Activated CD4-positive, alpha-beta T cell treated with anti-CD3 and anti-CD28 coated beads for 24 hours (primary cell): ENCODE data around the gene RNASE2.
A peak's percentile ranks its signal among the peaks of the same experiment; 100 is the strongest.
"Not testable (repeated sequence)": the region's sequence is repeated elsewhere in the genome, so short reads cannot be mapped to it uniquely, and the experiment has no call there.

Experiments used
- DNase-seq, 2 donors: peaks; one replicate each; pipeline ENCODE4 v3.0.0-alpha.2; 2020; ENCODE audit warnings: low read depth in 2 of 2

RNASE2 gene

DNA sequence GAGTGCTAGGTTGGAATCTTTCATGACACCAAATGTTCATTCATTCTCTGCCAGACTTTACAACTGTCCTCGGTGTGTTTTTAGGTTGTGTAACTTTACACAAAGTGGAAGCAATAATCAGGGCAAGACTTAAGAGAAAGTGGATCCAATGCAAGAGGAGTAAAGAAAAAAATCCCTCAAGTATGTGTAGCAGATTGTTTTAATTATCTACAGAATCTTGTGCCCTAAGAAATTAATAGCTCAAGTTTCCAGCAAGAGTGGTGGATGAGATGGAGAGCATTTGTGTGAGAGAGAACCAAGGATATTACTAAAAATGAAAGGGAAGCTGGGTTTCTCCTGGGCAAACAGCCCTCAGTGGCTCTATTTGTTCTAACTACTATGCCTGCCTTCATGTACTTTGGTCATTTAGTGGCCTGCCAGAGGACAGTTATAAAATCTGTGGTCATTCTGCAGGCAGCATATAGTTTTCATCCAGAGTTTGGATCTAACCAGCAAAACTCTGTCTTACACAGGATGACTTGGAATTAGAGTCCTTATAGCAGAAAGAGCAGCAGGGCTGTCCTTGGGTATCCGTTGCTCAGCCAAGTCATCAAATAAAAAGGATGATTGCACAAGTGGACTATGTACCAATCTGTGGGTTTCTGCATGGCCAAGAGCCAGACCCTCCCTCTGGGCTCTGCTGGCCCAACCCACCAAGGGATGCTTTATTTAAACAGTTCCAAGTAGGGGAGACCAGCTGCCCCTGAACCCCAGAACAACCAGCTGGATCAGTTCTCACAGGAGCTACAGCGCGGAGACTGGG is at the start of gene RNASE2:
Gene RNASE2, plus strand, starts transcription at position 752 of the 802 bp plus-strand sequence. CDS start 285 bp downstream, outside the sequence.
- DNase-seq, result not testable (repeated sequence)

DNA sequence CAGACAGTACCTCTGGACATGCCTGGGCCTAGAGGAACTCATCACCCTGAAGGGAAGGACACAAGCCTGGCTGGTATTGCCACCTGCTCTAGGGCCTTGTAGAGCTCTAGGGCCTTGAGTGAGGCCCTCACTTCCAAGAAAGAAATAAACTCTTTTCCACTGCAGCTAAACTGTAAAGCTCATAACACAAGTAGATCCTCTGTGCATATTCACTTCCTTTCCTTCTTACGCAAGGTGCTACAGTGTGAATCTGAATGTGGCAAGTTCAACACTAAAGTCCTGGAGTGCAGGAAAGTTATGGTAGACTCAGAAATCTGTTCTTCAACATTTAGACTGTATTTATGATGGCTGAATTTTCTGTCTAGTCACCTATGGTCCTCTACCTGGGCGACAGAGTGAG is 49.6 kb upstream of the RNASE2 start:
- DNase-seq, result no peak

DNA sequence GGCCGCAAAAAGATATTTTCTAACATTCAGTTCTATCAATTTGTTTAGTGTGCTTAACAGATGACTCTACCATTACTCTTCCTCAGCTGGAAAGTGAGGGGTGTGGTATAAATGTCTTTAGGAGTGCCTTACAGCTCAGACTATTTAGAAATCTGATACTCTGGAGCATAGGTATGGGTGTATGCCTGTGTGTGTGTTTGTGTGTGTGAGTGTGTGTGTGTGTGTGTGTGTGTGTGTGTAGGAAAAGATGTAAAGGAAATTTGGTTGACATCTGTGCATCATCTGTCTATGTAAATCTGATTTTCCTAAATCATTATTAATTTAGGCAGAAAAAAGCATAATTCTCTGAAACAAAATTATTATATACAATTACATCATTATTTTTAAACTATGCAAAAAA is 48.1 kb upstream of the RNASE2 start:
- DNase-seq, result no peak

DNA sequence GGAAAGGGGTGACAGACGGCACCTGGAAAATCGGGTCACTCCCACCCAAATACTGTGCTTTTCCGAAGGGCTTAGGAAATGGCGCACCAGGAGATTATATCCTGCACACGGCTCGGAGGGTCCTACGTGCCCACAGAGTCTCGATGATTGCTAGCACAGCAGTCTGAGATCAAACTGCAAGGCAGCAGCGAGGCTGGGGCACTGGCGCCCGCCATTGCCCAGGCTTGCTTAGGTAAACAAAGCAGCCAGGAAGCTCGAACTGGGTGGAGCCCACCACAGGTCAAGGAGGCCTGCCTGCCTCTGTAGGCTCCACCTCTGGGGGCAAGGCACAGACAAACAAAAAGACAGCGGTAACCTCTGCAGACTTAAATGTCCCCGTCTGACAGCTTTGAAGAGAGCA is 44.5 kb upstream of the RNASE2 start:
- not testable (repeated sequence) for DNase-seq

DNA sequence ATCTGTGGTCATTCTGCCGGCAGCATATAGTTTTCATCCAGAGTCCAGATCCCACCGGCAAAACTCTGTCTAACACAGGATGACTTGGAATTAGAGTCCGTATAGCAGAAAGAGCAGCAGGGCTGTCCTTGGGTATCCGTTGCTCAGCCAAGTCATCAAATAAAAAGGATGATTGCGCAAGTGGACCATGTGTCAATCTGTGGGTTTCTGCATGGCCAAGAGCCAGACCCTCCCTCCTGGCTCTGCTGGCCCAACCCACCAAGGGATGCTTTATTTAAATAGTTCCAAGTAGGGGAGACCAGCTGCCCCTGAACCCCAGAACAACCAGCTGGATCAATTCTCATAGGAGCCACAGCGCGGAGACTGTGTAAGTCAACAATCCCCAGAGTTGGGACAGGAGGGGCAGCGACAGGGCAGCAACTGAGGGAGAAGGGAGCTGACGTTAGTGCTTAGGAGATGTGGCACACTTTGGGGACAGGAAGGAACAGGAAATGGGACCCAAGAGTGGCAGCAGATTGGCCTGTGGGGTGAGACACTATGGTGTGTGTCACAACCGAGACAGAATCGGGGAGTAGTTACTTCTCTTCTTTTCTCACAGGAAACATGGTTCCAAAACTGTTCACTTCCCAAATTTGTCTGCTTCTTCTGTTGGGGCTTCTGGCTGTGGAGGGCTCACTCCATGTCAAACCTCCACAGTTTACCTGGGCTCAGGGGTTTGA is 36.1 kb upstream of the RNASE2 start:
- DNase-seq, result not testable (repeated sequence)

DNA sequence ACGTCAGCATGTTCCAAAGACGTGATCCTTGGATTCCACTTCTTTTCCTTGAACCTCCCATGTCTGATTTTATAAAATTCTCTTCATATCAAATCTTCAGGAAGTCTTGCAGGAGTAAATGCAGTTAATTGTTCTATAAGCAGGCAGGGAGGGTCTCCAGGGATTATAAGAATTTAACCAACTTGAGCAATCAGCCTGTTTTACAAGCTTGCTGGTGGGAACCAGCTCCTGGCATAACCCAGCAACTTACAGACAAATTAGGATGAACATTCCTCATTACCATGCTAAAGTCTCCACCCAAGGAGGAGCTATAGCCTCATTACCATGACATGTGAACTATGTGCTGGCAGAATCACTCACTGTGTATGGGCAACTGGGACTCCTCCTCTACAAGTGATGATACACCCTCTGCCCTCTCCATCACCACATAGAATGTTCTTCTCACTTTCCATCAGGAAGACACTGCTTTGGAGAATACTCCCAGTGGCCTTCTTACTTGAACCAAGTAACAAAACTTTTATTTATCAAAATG is 31.5 kb upstream of the RNASE2 start:
- DNase-seq, result not testable (repeated sequence)

DNA sequence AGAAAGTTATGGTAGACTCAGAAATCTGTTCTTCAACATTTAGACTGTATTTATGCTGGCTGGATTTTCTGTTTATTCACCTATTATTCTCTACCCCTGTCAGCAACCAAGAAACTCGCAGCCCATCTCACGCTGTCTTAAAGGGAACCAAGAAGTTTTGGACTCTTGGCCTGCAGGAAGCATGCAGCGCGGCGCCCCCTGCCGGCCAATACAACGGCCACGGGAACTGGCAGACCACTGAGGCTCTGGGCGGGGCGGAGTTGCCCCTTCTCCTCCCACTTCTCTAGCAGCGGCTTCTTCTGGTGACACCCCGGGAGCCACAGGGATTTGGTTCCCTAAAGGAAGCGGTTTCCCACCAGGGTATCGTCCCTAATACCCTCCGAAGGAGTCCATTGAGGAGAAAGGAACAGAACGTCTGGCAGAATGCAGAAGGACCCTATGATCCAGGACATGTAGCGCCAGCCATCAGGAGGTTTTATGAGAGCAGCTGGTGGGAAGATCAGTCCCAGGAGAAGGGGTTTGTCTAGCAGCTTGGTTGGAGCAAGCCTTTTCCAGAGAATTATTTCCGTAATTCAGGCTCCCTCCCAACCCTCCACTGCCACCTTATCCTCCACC is 21.0 kb upstream of the RNASE2 start:
- peak; percentile 4 to 37 for DNase-seq

DNA sequence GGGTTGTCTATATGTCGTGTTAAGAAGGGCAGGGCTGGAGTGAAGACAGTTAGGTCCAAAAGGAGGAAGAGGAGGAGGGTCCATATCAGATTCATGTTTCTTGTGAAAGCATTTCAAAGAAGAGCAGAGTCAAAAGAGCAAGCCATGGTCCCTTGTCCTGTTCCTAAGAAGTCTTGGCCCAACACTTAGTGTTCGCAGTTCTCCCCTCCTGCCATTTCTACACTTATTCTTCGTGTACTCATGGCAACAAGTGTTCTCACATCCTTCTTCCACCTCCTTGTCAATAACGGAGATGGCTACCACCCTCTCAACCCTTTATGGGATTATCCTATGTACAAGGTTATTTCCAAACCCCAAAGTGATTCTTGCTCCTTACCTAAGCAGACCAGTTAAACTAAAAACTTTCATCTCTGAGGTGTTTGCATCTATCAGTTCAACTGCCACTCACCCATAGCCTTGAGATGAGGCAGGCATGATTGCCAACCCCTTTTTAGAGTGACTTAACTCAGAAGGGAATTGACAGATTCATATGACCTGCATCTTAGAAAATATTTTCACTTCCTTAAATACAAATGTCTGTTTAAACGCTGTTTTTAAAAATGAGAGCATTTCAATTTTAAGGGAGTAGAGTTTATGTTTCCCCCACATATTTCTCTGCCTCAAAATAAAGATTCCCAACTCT is 19.8 kb upstream of the RNASE2 start:
- DNase-seq, result no peak

DNA sequence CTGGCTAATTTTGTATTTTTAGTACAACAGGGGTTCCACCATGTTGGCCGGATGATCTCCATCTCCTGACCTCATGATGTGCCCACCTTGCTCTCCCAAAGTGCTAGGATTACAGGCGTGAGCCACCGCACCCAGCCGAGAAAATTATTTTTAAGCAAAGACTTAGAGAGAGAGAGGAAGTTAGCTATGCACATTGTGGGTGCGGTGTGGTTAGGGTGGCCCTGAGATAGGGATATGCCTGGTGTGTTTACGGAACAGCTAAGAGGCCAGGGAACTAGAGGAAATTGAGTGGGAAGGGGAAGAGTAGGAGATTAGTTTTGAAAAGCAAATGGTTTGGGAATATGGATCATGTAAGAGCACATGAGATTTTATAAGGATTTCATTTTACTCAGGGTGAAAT is 10.1 kb upstream of the RNASE2 start:
- DNase-seq, result not testable (repeated sequence)

DNA sequence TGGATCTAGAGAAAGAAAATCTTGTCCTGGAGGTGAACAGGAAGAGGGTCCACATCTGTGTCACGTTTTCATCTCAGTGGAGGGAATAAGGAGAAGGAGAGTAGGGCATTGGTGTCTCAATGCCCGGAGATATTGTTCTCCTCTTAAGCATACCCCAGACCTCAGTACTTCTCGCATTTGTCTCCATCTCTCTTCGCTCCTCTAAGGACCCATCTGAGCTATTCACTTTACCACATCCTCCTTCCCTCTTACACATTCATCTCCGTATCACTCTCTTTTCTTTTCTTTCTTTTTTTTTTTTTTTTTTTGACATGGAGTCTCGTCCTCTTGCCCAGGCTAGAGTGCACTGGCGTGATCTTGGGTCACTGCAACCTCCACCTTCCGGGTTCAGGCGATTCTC is 8.6 kb upstream of the RNASE2 start:
- DNase-seq, result not testable (repeated sequence)

DNA sequence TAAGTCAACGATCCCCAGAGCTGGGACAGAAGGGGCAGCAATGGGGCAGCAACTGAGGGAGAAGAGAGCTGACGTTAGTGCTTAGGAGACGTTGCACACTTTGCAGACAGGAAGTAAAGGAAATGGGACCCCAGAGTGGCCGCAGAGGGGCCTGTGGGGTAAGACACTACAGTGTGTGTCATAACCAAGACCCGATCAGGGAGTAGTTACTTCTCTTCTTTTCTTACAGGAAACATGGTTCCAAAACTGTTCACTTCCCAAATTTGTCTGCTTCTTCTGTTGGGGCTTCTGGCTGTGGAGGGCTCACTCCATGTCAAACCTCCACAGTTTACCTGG is 219 bp downstream of the RNASE2 start:
- not testable (repeated sequence) for DNase-seq

DNA sequence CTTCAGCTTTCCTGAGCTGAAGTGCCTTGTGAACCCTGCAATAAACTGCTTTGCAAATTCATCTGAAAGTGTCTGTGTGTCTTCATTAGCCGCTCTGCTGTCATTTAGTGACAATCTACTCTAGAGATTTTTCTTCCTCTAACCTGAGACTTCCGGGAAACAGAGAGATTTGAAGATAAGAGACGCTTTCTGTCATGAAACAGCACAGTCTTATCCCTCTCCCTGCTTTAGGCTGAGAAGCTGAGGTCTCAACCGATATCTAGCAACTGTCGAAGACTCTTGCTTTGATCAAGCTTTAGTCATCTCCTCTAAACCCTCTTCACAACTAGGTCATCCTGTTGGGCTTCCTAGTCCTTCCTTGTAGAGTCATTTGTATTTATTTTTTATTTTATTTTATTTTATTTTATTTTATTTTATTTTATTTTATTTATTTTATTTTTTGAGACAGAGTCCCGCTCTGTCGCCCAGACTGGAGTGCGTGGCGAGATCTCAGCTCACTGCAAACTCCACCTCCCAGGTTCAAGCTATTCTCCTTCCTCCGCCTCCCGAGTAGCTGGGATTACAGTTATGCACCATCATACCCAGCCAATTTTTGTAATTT is 1.2 kb downstream of the RNASE2 start:
- DNase-seq, result no peak

DNA sequence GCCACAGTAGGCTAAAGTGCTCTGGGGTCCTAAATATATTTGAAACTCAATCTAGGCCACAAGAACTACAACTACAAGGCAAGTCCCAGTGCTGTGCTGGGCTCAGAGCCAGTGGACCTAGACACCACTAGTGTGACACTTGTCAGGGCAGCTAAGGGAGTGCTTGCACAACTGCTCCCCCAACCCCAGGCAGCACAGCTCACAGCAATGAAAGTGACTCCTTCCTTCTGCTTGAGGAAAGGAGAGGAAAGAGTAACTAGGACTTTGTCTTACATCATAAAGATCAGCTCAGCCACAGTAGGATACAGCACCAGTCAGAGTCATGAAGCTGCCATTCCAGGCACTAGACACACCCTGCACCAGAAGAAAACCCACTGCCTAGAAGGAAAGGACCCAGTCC is 3.7 kb downstream of the RNASE2 start:
- DNase-seq, result not testable (repeated sequence)

DNA sequence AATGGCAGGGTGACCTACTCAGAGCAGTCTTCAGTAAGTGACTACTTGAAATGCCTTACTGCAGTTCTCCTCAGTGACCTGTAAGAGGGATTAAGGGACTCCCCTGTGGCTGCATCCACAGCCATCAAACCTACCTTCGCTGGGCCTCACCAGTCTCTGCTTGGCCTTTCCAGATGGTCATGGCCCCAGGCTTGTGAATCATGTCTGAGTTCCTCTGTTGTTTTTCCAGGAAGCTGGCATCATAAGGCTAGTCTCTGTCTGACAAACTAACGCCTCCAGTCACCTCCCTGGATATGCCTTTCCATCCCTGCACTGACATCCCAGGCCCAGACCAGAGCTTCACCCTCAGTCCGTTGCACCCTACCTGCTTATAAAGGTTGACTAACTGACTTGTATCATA is 14.0 kb downstream of the RNASE2 start:
- DNase-seq, result no peak

DNA sequence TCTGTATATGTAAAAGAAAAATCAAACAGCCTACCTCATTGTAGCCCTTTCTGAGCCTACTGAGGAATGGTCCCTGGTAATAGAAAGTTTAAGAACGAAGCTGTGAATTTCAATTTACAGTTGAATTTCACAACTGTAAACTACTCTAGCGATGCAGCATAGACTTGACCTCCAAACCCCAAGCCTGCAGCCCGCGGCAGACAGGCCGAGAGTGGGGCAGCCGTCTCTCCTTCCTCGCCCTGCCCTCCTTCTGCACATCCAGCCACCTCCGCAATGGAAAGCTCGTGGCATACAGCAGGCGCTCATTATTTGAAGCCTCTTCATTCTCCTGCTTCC is 15.3 kb downstream of the RNASE2 start:
- DNase-seq, result no peak

DNA sequence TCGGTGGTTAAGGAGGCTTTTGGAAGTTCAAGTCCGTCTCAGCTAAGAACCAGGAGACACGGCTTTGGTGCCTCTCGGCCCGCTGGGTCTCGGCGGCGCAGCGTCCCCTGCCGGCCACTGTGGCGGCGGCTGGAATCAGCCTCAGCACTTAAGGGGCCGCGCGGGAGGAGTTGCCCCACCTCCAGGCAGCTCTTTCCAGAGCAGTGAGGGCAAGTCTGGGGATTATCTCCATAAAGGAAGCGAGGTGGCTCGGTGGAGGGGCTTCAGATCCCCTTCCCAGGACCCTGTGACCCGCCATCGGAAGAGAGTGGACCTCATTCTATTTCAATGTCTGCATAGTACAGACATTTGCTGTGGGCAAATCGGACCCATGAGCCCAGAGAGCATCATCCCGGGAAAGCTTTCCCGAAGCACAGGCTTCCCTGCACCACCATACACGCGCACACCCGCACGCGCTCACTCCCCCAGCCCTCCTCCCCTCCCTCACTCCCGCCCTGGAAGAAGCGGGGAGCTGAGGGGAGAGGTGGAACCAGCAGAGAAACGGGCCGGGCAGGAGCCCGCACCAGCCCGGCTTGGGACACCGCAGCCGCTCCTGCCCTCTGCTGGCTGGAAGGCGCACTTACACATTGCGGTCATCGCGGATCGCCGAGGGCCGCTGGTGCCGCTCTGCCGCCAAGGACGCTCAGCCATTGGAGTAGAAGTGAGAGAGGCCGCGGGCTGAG is 15.9 kb downstream of the RNASE2 start:
- DNase-seq, result peak; percentile 65 to 73

DNA sequence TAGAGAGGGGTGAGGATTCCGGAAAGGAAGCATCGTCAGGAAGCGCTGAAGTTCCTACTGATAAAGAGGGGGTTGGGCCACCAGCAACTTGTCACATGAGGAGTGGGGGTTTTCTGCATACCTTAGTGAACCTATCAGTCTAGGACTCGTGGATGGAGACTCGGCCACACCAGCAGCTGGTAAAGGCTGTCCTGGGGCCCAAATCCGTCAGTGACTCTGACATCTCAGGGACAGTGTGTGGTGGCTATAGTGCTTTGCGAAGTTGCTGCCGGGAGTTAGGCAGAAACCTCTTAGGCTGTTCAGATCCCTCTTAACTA is 16.4 kb downstream of the RNASE2 start:
- no peak for DNase-seq

DNA sequence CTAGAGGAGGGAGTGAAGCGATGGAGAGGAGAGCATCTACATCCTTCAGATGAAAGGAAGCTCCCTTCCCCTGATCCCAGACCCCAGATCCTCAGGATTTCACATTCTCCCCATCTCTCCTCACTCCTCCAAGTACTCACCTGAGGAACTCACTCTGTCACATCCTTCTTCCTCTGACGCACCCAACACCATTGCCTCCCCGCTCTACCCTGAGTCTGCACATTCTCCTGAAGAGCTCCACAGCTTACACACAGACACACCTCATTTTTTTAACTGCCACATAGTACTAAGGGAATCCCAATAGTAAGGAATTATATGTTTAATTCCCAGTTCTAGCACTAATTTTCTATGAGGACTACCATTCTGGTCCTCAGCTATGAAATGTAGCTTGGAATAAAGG is 18.2 kb downstream of the RNASE2 start:
- DNase-seq, result no peak

DNA sequence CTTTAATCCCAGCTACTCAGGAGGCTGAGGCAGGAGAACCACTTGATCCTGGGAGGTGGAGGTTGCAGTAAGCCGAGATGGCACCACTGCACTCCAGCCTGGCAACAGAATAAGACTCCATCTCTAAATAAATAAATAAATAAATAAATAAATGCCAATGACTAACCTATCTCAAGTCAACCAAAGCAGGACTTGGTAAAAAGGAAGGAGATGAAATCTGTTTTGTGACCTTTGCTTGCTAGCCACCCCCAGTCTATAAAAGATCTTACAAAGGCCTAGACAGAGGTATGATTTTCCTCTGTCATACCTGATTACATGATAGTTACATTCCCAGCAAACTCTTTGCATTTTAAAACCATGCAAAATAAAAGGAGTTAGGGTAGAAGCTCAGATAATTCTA is 21.0 kb downstream of the RNASE2 start:
- no peak for DNase-seq

DNA sequence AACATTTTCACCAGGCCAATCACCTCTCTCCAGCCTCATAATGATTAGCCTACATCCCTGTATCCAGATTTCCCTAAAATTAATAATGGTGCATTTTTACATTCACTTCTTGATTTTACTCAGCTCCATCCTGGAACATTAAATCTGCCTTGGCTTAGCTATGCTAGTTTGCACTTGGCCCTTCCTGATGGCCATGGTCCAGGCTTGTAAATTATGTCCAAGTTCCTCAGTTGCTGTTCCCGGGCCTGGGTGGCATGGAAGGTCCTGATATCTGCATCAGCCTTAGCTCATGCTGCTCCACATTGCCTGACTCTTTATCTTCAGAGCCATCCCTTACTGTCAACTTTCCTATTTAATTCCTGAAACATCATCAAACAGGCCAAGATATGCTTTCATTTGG is 23.4 kb downstream of the RNASE2 start:
- no peak for DNase-seq

DNA sequence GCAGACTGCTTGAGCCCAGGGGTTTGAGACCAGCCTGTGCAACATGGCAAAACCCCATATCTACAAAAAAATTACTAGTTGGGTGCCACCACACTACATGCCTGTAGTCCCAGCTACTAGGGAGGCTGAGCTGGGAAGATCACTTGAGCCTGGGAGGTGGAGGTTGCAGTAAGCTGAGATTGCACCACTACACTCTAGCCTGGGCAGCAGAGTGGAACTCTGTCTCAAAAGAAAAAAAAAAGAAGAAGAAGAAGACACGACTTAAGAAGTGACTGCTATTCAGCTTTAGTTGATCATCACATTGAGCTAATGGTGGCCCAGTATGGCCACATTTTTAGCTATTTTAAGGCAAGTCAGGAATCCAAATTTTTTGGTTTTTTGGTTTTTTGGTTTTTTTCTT is 25.6 kb downstream of the RNASE2 start:
- no peak for DNase-seq
